H1 (cell line): Measurements from ENCODE around the gene ZNF385C. TPM values are rescaled to one million over a fixed set of nuclear protein-coding genes. Genes with fewer than 3 reads are reported as not detected.
A peak's percentile ranks its signal among the peaks of the same experiment; 100 is the strongest.
"Not testable (repeated sequence)": the region's sequence is repeated elsewhere in the genome, so short reads cannot be mapped to it uniquely, and the experiment has no call there.

Experiments
- CTCF ChIA-PET: fragments of 300-600 bp; sonication (Branson Sonifier 250); formaldehyde crosslinking; loops from one replicate; lab custom pipeline; 2021; ENCODE audit not compliant: partially characterized antibody; lab: Charles Lee
- POLR2A ChIA-PET: fragments of 300-600 bp; sonication (Branson Sonifier 250); formaldehyde crosslinking; loops from one replicate; lab custom pipeline; 2021; ENCODE audit warnings: inconsistent platforms; ENCODE audit not compliant: partially characterized antibody; lab: Charles Lee
- DNase-seq, 2 experiments: peaks; one replicate each; pipeline versions ENCODE4 v3.0.0 to v3.0.0-alpha.2; 2010 to 2022; ENCODE audit warnings: low spot score in 2 of 2, low read depth in 1 of 2, mixed read lengths in 1 of 2
- FAIRE-seq: peaks from 2 replicates; lab custom pipeline; 2011; peaks lifted over from hg19 to GRCh38; lab: Jason Lieb, UNC
- H2AFZ ChIP-seq: 2 replicates; pipeline ENCODE4 v1.8.1; 2012; ENCODE audit warnings: low read length, inconsistent platforms
- H2AK5ac ChIP-seq: 2 replicates; pipeline ENCODE4 v1.6.1; 2013; ENCODE audit warnings: low read depth, low read length
- H2BK120ac ChIP-seq: replicated peaks from 2 replicates; pipeline ENCODE3; 2013; ENCODE audit warnings: low read depth, low read length, inconsistent platforms
- H2BK12ac ChIP-seq: 2 replicates; pipeline ENCODE4 v1.6.1; 2013; ENCODE audit warnings: low read depth, low read length
- H2BK15ac ChIP-seq: 2 replicates; pipeline ENCODE4 v1.6.1; 2013; ENCODE audit warnings: low read length
- H2BK20ac ChIP-seq: 2 replicates; pipeline ENCODE4 v1.6.1; 2013; ENCODE audit warnings: low read length
- H2BK5ac ChIP-seq: 2 replicates; pipeline ENCODE4 v1.6.1; 2013; ENCODE audit warnings: low read depth, low read length
- H3K14ac ChIP-seq: 2 replicates; pipeline ENCODE4 v1.6.1; 2013; ENCODE audit warnings: inconsistent platforms; ENCODE audit not compliant: insufficient read length
- H3K18ac ChIP-seq: 2 replicates; pipeline ENCODE4 v1.6.1; 2013; ENCODE audit warnings: low read length; ENCODE audit errors: extremely low read depth
- H3K23ac ChIP-seq: 2 replicates; pipeline ENCODE4 v1.6.1; 2013; ENCODE audit warnings: inconsistent platforms; ENCODE audit not compliant: insufficient read length
- H3K23me2 ChIP-seq: 2 replicates; pipeline ENCODE4 v1.6.1; 2013; ENCODE audit warnings: low read depth, low read length
- H3K27ac ChIP-seq: 2 replicates; pipeline ENCODE4 v1.6.1; 2011; ENCODE audit warnings: low read depth, low read length, inconsistent platforms
- H3K27me3 ChIP-seq, 4 experiments: replicated peaks in 1 of 4; 1 replicate in 1 of 4; 2 replicates in 3 of 4; pipeline versions ENCODE4 v1.6.1 to v1.8.1; 2011 to 2013; ENCODE audit warnings: low read length in 3 of 4, mild to moderate bottlenecking in 3 of 4, inconsistent platforms in 2 of 4, mixed read lengths in 2 of 4, moderate library complexity in 1 of 4; ENCODE audit not compliant: control insufficient read depth in 3 of 4, insufficient read depth in 3 of 4; ENCODE audit errors: extremely low read depth in 1 of 4
- H3K36me3 ChIP-seq, 4 experiments: 2 replicates each; pipeline versions ENCODE4 v1.6.1 to v1.8.1; 2011 to 2013; ENCODE audit warnings: mild to moderate bottlenecking in 4 of 4, low read length in 3 of 4, moderate library complexity in 2 of 4, control low read depth in 1 of 4, inconsistent platforms in 1 of 4; ENCODE audit not compliant: insufficient read depth in 4 of 4, control insufficient read depth in 2 of 4
- H3K4ac ChIP-seq: replicated peaks from 2 replicates; pipeline ENCODE3; 2013; ENCODE audit warnings: low read length, low read depth, mixed read lengths, inconsistent platforms; ENCODE audit not compliant: insufficient read length
- H3K4me1 ChIP-seq, 4 experiments: replicated peaks in 1 of 4; 1 replicate in 1 of 4; 2 replicates in 3 of 4; pipeline versions ENCODE4 v1.6.1 to v1.8.1; 2011 to 2013; ENCODE audit warnings: low read length in 3 of 4, inconsistent platforms in 2 of 4, mixed read lengths in 1 of 4; ENCODE audit not compliant: insufficient read depth in 4 of 4, control insufficient read depth in 3 of 4
- H3K4me2 ChIP-seq, 2 experiments: 2 replicates each; pipeline versions ENCODE4 v1.6.1 to v1.8.1; 2011 to 2013; ENCODE audit warnings: low read depth in 2 of 2, low read length in 2 of 2, control low read depth in 1 of 2, inconsistent platforms in 1 of 2, mild to moderate bottlenecking in 1 of 2; ENCODE audit not compliant: insufficient read depth in 1 of 2
- H3K4me3 ChIP-seq, 4 experiments: fragments of 200-600, 300-600 bp in 1 of 4; sonication (generic), shearing (Covaris generic), sonication (Bioruptor Twin) in 1 of 4; 2 replicates each; pipeline versions ENCODE4 v1.5.1 to v1.8.1; 2011 to 2016; ENCODE audit warnings: low read length in 4 of 4, low read depth in 3 of 4, control low read depth in 2 of 4, inconsistent platforms in 2 of 4, mild to moderate bottlenecking in 2 of 4, mixed read lengths in 1 of 4, moderate library complexity in 1 of 4; ENCODE audit not compliant: insufficient read depth in 2 of 4; ENCODE audit errors: extremely low read depth in 1 of 4
- H3K56ac ChIP-seq: replicated peaks from 2 replicates; pipeline ENCODE3; 2013; ENCODE audit warnings: low read depth, mild to moderate bottlenecking, mixed read lengths, low read length, inconsistent platforms; ENCODE audit not compliant: insufficient read length
- H3K79me1 ChIP-seq: 2 replicates; pipeline ENCODE4 v1.6.1; 2013; ENCODE audit warnings: low read depth, low read length, control low read depth
- H3K79me2 ChIP-seq, 2 experiments: 2 replicates each; pipeline versions ENCODE4 v1.6.1 to v1.8.1; 2012 to 2013; ENCODE audit warnings: low read length in 2 of 2, mild to moderate bottlenecking in 2 of 2, inconsistent platforms in 1 of 2; ENCODE audit not compliant: insufficient read depth in 2 of 2, control insufficient read depth in 1 of 2
- H3K9ac ChIP-seq, 4 experiments: replicated peaks in 1 of 4; 1 replicate in 1 of 4; 2 replicates in 3 of 4; pipeline versions ENCODE4 v1.6.1 to v1.8.1; 2011 to 2013; ENCODE audit warnings: low read depth in 3 of 4, low read length in 3 of 4, control low read depth in 2 of 4, mild to moderate bottlenecking in 2 of 4, moderate library complexity in 2 of 4, inconsistent platforms in 1 of 4; ENCODE audit errors: extremely low read depth in 1 of 4
- H3K9me3 ChIP-seq, 2 experiments: 2 replicates each; pipeline versions ENCODE4 v1.6.1 to v1.8.1; 2012 to 2013; ENCODE audit warnings: mild to moderate bottlenecking in 2 of 2, moderate library complexity in 2 of 2, control low read depth in 1 of 2, inconsistent platforms in 1 of 2, low read depth in 1 of 2, low read length in 1 of 2, mixed read lengths in 1 of 2; ENCODE audit not compliant: insufficient read depth in 2 of 2
- H4K20me1 ChIP-seq, 2 experiments: replicated peaks in 1 of 2; 2 replicates each; pipeline versions ENCODE3 to v1.8.1; 2011 to 2013; ENCODE audit warnings: inconsistent platforms in 2 of 2, low read length in 2 of 2, mild to moderate bottlenecking in 1 of 2; ENCODE audit not compliant: insufficient read depth in 2 of 2, control insufficient read depth in 1 of 2
- H4K5ac ChIP-seq: 2 replicates; pipeline ENCODE4 v1.6.1; 2013; ENCODE audit warnings: low read length, low read depth, mixed read lengths, inconsistent platforms; ENCODE audit not compliant: insufficient read length
- H4K8ac ChIP-seq: 2 replicates; pipeline ENCODE4 v1.8.0; 2013; ENCODE audit warnings: mild to moderate bottlenecking, moderate library complexity, low read length, inconsistent platforms; ENCODE audit not compliant: insufficient read depth; ENCODE audit errors: extremely low read depth
- H4K91ac ChIP-seq: replicated peaks from 2 replicates; pipeline ENCODE3; 2013; ENCODE audit warnings: low read length, mixed read lengths, inconsistent platforms; ENCODE audit not compliant: insufficient read length
- WGBS, 2 experiments: shearing (Covaris generic) in 1 of 2; methylation state at CpG; one replicate each; pipeline versions ENCODE4 v1.1.6 to v1.1.7; 2013 to 2015; ENCODE audit warnings: low lambda C conversion rate in 2 of 2, mixed read lengths in 2 of 2, inconsistent platforms in 1 of 2, low coverage in 1 of 2, missing lambda C conversion rate in 1 of 2; ENCODE audit not compliant: insufficient replicate concordance in 2 of 2, insufficient coverage in 1 of 2, insufficient read length in 1 of 2; ENCODE audit errors: extremely low coverage in 1 of 2, missing lambda C conversion rate in 1 of 2; 5-methylcytosine and 5-hydroxymethylcytosine counted together
- polyA plus RNA-seq, 7 experiments: library from polyadenylated mRNA; depleted of rRNA in 3 of 7; stranded (reverse) in 5 of 7; unstranded in 2 of 7; fragments of >200 nt in 5 of 7; fragments of 200-250 nt in 2 of 7; gene quantifications; 1 replicate in 5 of 7; 2 replicates in 1 of 7; 4 replicates in 1 of 7; pipeline versions ENCODE4 v1.2.1 to v1.2.3, GENCODE V29; 2011 to 2013; ENCODE audit warnings: missing spikeins in 2 of 7, mixed read lengths in 2 of 7
- total RNA-seq: library from RNA; stranded (reverse); fragmentation: NEBNext Ultra II Directional; extraction: Animal tissue kit (Norgen Biotek cat#: 25700); gene quantifications from 2 replicates; pipeline ENCODE4 v1.2.1, GENCODE V29; 2021

The ZNF385C gene
- total and polyA plus RNA-seq, 2 of the 8 experiments (the other 6 are each of a cell fraction or from before 2014, with no cell fraction given), result 3.9 to 6.1 TPM

GRCh38 chr17:42010266-42010680, 88.0 kb downstream of the ZNF385C start:
- not testable (repeated sequence) for H3K27me3 ChIP-seq, H4K5ac ChIP-seq, H3K9ac ChIP-seq, H3K56ac ChIP-seq, H4K20me1 ChIP-seq, H3K9me3 ChIP-seq, H3K23me2 ChIP-seq, H4K91ac ChIP-seq, H3K4me2 ChIP-seq, H2BK12ac ChIP-seq, H2BK15ac ChIP-seq, H2AK5ac ChIP-seq, H3K4ac ChIP-seq, FAIRE-seq, H4K8ac ChIP-seq, H3K14ac ChIP-seq, H3K18ac ChIP-seq, H3K36me3 ChIP-seq, H2BK5ac ChIP-seq, DNase-seq, H2AFZ ChIP-seq, H2BK120ac ChIP-seq, H3K4me3 ChIP-seq, H2BK20ac ChIP-seq, H3K79me1 ChIP-seq, H3K23ac ChIP-seq
- POLR2A ChIA-PET, result interaction anchor here (0.7 kb wide), 1 partner anchor 90 kb away, joined by 3 read pairs; no protein-coding TSS in a partner anchor
- H3K4me1 ChIP-seq, result peaks cover 6 to 19% (median 12%) of the 10 kb centered on the region in 4 experiments
- CTCF ChIA-PET, result interaction anchor here (1.3 to 3.4 kb wide), 3 partner anchors 11 to 111 kb away, joined by 3 to 15 read pairs (median 7); partner anchors contain the start of genes KAT2A and NKIRAS2
- peaks cover 46 to 97% of the 10 kb centered on the region in 2 experiments for H3K79me2 ChIP-seq
- peak overlapping the region; percentile 11; the same call in 1 of the 2 replicates for H3K27ac ChIP-seq
- WGBS, 2 experiments, result 97% methylated on average over 9 of the region's 9 CpGs; no CpG with 5 or more reads in 1 of the 2 experiments
